ENCODE data around the gene SLC35C1.
A peak's percentile ranks its signal among the peaks of the same experiment; 100 is the strongest.
"Not testable (repeated sequence)": the region's sequence is repeated elsewhere in the genome, so short reads cannot be mapped to it uniquely, and the experiment has no call there.

Gene SLC35C1

DNA sequence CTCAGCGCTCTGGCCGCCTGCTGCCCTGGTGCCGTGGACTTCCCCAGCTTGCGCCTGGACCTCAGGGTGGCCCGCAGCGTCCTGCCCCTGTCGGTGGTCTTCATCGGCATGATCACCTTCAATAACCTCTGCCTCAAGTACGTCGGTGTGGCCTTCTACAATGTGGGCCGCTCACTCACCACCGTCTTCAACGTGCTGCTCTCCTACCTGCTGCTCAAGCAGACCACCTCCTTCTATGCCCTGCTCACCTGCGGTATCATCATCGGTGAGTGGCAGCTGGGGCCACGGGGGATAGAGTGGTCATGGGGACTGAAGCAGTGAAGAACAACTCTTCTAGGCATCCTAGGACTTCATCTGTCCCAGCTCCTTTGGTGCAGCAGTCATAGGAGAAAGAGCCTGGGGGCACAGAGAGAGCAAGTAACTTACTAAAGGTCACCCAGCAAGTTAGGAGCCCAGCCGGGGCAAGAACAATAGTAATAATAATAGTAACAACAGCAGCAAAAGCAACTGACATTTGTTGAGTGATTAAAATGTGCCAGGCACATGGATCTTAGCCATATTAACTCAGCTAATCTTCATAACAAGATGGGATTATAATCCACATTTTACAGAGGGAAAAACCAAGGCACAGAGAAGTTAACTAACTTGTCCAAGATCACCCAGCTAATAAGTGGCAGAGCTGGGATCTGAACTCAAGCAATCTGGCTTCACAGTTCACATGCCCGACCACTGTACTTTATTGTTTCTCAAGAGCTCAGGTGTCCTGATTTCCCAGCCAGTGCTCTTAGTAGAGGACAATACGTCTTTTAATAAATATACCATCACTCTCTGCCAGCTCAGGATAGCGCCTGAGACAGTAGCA is 1.4 kb downstream of the SLC35C1 start:
- H3K4me3 ChIP-seq, result peak overlapping the region; percentile 82

DNA sequence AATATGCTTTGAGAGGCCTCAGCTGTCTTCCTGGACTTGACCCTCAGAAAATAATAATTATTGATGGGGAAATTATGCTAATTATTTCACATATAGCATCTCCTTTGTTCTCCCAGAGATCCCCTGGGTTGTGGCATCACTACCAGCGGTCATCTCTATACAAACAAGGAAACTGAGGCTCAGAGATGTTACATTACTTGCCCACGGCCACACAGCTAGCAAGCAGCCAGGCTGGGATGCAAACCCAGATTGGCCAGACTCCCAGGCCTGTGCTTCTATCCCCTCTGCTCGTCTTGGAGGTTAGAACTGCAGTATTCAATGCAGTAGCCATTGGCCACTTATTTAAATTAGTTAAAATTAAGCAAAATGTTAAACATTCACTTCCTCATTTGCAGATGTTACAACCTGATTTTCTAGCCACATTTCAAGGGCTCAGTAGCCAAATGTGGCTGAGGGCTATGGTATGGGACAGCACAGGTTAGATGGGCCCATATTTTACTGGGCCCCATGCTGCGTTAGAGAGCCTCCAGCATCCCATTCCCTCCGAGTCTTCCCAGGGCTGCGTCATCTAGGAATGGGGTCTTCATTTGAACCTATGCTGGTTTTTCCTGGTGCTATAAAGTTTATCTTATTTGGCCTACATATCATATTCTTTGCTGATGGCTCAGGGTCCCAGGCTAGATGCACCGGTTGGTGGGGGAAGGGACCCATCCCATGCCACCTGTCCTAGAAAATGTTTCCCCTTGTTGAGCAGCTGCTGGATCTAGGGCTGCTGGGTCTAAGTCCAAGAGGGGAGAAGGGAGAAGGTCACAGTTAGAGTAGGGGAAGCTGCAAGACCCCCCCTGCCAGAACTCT is 2.2 kb downstream of the SLC35C1 start:
- TF ChIP-seq, protein P1, sequence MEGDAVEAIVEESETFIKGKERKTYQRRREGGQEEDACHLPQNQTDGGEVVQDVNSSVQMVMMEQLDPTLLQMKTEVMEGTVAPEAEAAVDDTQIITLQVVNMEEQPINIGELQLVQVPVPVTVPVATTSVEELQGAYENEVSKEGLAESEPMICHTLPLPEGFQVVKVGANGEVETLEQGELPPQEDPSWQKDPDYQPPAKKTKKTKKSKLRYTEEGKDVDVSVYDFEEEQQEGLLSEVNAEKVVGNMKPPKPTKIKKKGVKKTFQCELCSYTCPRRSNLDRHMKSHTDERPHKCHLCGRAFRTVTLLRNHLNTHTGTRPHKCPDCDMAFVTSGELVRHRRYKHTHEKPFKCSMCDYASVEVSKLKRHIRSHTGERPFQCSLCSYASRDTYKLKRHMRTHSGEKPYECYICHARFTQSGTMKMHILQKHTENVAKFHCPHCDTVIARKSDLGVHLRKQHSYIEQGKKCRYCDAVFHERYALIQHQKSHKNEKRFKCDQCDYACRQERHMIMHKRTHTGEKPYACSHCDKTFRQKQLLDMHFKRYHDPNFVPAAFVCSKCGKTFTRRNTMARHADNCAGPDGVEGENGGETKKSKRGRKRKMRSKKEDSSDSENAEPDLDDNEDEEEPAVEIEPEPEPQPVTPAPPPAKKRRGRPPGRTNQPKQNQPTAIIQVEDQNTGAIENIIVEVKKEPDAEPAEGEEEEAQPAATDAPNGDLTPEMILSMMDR (IDR thresholded peaks at IDR 0.05), result no peak
- no peak for DNase-seq (ENCODE audit: low spot score)
- H3K27ac ChIP-seq, result no peak overlapping the region
- peak overlapping the region; percentile 82 for H3K4me3 ChIP-seq

More for the DNA sequence above, 1.4 kb downstream of the SLC35C1 start:
- peak overlapping the region in 1 of 2 donors; percentile 90 for H3K27ac ChIP-seq
- TF ChIP-seq, protein P1 (IDR thresholded peaks at IDR 0.05), result no peak
- no peak for DNase-seq (ENCODE audit: low spot score)

DNA sequence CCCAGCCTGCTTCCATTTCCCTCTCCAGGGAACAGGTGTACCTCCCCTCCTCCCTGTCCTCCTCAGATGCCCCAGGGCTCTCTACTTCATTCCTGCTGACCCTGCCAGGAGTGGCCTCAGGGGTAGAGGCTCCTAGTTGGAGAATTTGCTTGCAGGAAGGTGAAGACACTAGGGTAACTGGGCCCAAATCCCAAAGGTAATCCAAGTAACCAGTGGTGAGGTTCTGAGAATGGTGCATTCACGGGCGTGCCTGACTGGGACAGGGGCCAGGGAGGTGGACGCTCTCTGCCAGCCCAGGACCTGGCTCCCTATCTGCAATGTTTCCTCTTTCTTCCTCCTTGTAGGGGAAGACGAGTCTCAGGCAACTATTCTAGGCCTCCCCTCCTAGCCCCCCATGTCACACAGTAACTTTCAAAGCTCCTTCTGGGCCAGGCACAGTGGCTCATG is 2.9 kb downstream of the SLC35C1 start:
- TF ChIP-seq, protein P1 (IDR thresholded peaks at IDR 0.05), result no peak
- peak; percentile 57 for DNase-seq (ENCODE audit: low spot score)
- H3K27ac ChIP-seq, result no peak overlapping the region
- H3K4me3 ChIP-seq, result peak overlapping the region; percentile 82

DNA sequence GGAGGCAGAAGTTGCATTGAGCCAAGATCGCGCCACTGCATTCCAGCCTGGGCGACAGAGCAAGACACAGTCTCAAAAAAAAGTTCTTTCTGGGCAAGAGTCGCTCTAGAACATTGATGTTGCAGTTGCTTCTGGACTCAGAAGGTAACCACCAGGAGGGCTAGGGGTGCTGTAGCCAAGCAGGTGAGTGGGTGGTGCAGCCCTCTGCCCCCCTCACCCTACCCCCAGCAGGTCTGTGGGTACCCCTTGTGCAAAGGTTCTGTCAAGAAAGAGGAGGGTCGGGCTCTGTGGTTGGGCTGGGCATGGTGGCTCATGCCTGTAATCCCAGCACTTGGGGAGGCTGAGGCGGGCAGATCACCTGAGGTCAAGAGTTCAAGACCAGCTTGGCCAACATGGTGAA is 3.5 kb downstream of the SLC35C1 start:
- H3K4me3 ChIP-seq, H3K27ac ChIP-seq: not testable (repeated sequence)
- peak; percentile 12 for DNase-seq (ENCODE audit: low spot score)

DNA sequence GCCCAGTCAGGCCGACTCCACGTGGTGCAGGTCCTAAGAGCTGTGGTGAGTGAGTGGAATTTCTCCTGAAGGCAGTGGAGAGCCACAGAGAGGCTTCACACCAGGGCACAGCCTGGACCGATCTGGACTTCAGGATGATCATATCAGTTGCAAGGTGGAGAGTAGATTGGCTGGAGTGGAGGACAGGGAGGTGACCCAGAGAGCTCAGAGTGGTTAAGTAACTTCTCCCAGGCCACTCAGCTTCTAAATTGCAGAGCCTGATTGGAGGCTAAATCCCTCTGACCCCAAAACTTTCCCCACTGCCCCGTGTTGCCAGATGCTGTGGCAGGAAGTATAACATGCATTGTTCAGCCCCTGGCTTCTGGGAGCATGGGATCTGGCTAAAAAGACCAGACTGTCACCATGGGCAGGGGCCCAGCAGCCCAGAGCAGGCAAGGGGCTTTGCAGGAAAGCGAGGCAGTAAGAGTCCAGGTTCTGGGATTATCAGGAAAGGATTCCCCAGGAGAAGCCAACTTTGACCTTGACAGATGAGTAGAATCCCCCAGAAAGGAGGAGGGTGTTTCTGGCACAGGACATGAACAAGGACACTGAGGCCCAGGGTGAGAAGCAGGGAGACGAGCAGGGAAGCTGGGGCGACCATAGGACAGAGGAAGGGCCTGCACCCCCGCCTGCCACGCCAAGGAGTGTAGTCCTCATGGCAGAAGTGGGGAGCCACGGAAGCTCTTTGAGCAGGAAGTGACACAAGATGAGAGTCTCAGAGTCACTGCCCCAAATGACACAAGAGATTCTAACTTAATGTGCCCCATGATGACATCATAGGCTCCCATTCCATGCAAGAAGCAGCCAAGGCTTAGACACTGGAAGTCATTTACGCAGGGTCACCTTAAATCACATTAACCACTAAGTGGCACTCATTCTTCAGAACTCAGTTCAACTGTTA is 4.8 kb downstream of the SLC35C1 start:
- TF ChIP-seq, protein P1 (IDR thresholded peaks at IDR 0.05), result no peak
- peak; percentile 67 for DNase-seq (ENCODE audit: low spot score)
- Histone ChIP-seq H3K27ac (no peak overlapping the region), H3K4me3 (no peak overlapping the region)

DNA sequence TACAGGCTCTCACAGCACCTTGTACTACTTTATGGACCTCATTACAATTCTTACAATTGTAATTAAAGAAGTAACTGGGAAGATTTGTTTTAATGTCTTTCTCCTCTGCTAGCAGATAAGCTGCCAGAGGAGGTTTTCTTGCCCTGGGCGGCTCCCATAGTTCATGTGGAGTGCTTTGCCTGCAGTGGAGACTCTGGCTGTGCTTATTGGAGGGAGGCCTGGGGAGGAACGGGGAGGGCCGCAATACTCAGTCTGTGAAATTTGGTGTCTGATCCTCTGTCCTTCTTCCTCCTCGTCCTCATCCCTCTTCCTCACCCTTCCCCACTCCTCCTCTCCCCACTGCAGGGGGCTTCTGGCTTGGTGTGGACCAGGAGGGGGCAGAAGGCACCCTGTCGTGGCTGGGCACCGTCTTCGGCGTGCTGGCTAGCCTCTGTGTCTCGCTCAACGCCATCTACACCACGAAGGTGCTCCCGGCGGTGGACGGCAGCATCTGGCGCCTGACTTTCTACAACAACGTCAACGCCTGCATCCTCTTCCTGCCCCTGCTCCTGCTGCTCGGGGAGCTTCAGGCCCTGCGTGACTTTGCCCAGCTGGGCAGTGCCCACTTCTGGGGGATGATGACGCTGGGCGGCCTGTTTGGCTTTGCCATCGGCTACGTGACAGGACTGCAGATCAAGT is 5.6 kb downstream of the SLC35C1 start:
- no peak overlapping the region for H3K4me3 ChIP-seq
- TF ChIP-seq, protein P1 (IDR thresholded peaks at IDR 0.05), result no peak
- DNase-seq (ENCODE audit: low spot score), result peak; percentile 71
- H3K27ac ChIP-seq, result no peak overlapping the region

Data from coronary artery (tissue), 2 donors.